ENCODE measurements around the gene NELL2.

The NELL2 gene

GRCh38 chr12:44626883-44627282, 249.2 kb downstream of the NELL2 start:
- H3K79me1 ChIP-seq (ENCODE audit: low read length), result no peaks in the 10 kb centered on the region
- WGBS (ENCODE audit: extremely low coverage, insufficient coverage, insufficient read length), result no CpG with 5 or more reads among the region's 2 CpGs
- no peak overlapping the region for H4K12ac ChIP-seq (ENCODE audit: low read depth, low read length)
- no peak overlapping the region for H2BK12ac ChIP-seq (ENCODE audit: low read length)
- H3K4ac ChIP-seq (ENCODE audit: low read depth, low read length), result no peak overlapping the region
- no peak overlapping the region for H2AK5ac ChIP-seq (ENCODE audit: low read length)
- H3K9me3 ChIP-seq (ENCODE audit: insufficient read depth, low read depth, low read length), result no peaks in the 10 kb centered on the region
- H3K27ac ChIP-seq (ENCODE audit: low read depth, low read length), result no peak overlapping the region
- no peaks in the 10 kb centered on the region for H3K79me2 ChIP-seq (ENCODE audit: control insufficient read depth, insufficient read depth, low read length, poor library complexity)
- H2BK120ac ChIP-seq (ENCODE audit: insufficient read depth, low read length, poor library complexity), result no peak overlapping the region
- H3K18ac ChIP-seq (ENCODE audit: low read length), result no peak overlapping the region
- DNase-seq, result no peak
- no peaks in the 10 kb centered on the region for H3K36me3 ChIP-seq (ENCODE audit: control insufficient read depth in 1 of 2, insufficient read depth in 2 of 2, low read length in 2 of 2)
- H3K9ac ChIP-seq (ENCODE audit: low read length), result no peak overlapping the region
- H4K91ac ChIP-seq (ENCODE audit: low read depth, low read length), result no peak overlapping the region
- no peak overlapping the region for H3K4me2 ChIP-seq (ENCODE audit: low read length)
- no peak overlapping the region for H4K8ac ChIP-seq (ENCODE audit: low read depth, low read length)
- no peak overlapping the region for H3K14ac ChIP-seq (ENCODE audit: low read length)
- H2AFZ ChIP-seq (ENCODE audit: insufficient read depth, low read length, poor library complexity), result no peak overlapping the region
- no peaks in the 10 kb centered on the region for H3K27me3 ChIP-seq (ENCODE audit: insufficient read depth, low read length)
- H3K4me1 ChIP-seq (ENCODE audit: control insufficient read depth in 1 of 2, insufficient read depth in 2 of 2, low read length in 2 of 2), result no peaks in the 10 kb centered on the region
- no peak overlapping the region for H2BK5ac ChIP-seq (ENCODE audit: low read depth, low read length, poor library complexity)
- no peak overlapping the region for H3K23ac ChIP-seq (ENCODE audit: low read length)
- no peak overlapping the region for H3K4me3 ChIP-seq (ENCODE audit: low read depth, low read length)

- Histone ChIP-seq H3K23ac (ENCODE audit: low read length) (no peak overlapping the region), H3K4me1 (ENCODE audit: control insufficient read depth in 1 of 2, insufficient read depth in 2 of 2, low read length in 2 of 2) (no peaks in the 10 kb centered on the region), H2BK12ac (ENCODE audit: low read length) (no peak overlapping the region), H3K9me3 (ENCODE audit: insufficient read depth, low read depth, low read length) (no peaks in the 10 kb centered on the region), H4K91ac (ENCODE audit: low read depth, low read length) (no peak overlapping the region), H3K27ac (ENCODE audit: low read depth, low read length) (no peak overlapping the region), H2AFZ (ENCODE audit: insufficient read depth, low read length, poor library complexity) (no peak overlapping the region), H4K12ac (ENCODE audit: low read depth, low read length) (no peak overlapping the region), H2AK5ac (ENCODE audit: low read length) (no peak overlapping the region), H3K4me3 (ENCODE audit: low read depth, low read length) (no peak overlapping the region), H3K36me3 (ENCODE audit: control insufficient read depth in 1 of 2, insufficient read depth in 2 of 2, low read length in 2 of 2) (no peaks in the 10 kb centered on the region), H3K4me2 (ENCODE audit: low read length) (no peak overlapping the region), H3K79me1 (ENCODE audit: low read length) (no peaks in the 10 kb centered on the region), H3K27me3 (ENCODE audit: insufficient read depth, low read length) (no peaks in the 10 kb centered on the region), H2BK5ac (ENCODE audit: low read depth, low read length, poor library complexity) (no peak overlapping the region), H3K9ac (ENCODE audit: low read length) (no peak overlapping the region), H3K14ac (ENCODE audit: low read length) (no peak overlapping the region), H3K18ac (ENCODE audit: low read length) (no peak overlapping the region), H3K79me2 (ENCODE audit: control insufficient read depth, insufficient read depth, low read length, poor library complexity) (no peaks in the 10 kb centered on the region), H3K4ac (ENCODE audit: low read depth, low read length) (no peak overlapping the region), H2BK120ac (ENCODE audit: insufficient read depth, low read length, poor library complexity) (no peak overlapping the region), H4K8ac (ENCODE audit: low read depth, low read length) (no peak overlapping the region)
- no CpG with 5 or more reads among the region's 5 CpGs for WGBS (ENCODE audit: extremely low coverage, insufficient coverage, insufficient read length)
- no peak for DNase-seq
These were observed 257.2 kb downstream of the NELL2 start for GRCh38 chr12:44618946-44619345.

GRCh38 chr12:44616402-44616801, 259.7 kb downstream of the NELL2 start:
- no peak overlapping the region for H2BK12ac ChIP-seq (ENCODE audit: low read length)
- no peak overlapping the region for H3K27ac ChIP-seq (ENCODE audit: low read depth, low read length)
- no CpG with 5 or more reads among the region's 3 CpGs for WGBS (ENCODE audit: extremely low coverage, insufficient coverage, insufficient read length)
- H2BK5ac ChIP-seq (ENCODE audit: low read depth, low read length, poor library complexity), result no peak overlapping the region
- no peak overlapping the region for H2BK120ac ChIP-seq (ENCODE audit: insufficient read depth, low read length, poor library complexity)
- H3K79me1 ChIP-seq (ENCODE audit: low read length), result no peaks in the 10 kb centered on the region
- no peak overlapping the region for H2AK5ac ChIP-seq (ENCODE audit: low read length)
- H3K18ac ChIP-seq (ENCODE audit: low read length), result no peak overlapping the region
- H4K12ac ChIP-seq (ENCODE audit: low read depth, low read length), result no peak overlapping the region
- H4K8ac ChIP-seq (ENCODE audit: low read depth, low read length), result no peak overlapping the region
- no peak overlapping the region for H3K9ac ChIP-seq (ENCODE audit: low read length)
- H3K4me2 ChIP-seq (ENCODE audit: low read length), result no peak overlapping the region
- no peaks in the 10 kb centered on the region for H3K79me2 ChIP-seq (ENCODE audit: control insufficient read depth, insufficient read depth, low read length, poor library complexity)
- no peak for DNase-seq
- H3K4me3 ChIP-seq (ENCODE audit: low read depth, low read length), result no peak overlapping the region
- H3K9me3 ChIP-seq (ENCODE audit: insufficient read depth, low read depth, low read length), result no peaks in the 10 kb centered on the region
- no peak overlapping the region for H3K14ac ChIP-seq (ENCODE audit: low read length)
- H4K91ac ChIP-seq (ENCODE audit: low read depth, low read length), result no peak overlapping the region
- no peaks in the 10 kb centered on the region for H3K4me1 ChIP-seq (ENCODE audit: control insufficient read depth in 1 of 2, insufficient read depth in 2 of 2, low read length in 2 of 2)
- no peak overlapping the region for H3K23ac ChIP-seq (ENCODE audit: low read length)
- no peaks in the 10 kb centered on the region for H3K36me3 ChIP-seq (ENCODE audit: control insufficient read depth in 1 of 2, insufficient read depth in 2 of 2, low read length in 2 of 2)
- no peak overlapping the region for H2AFZ ChIP-seq (ENCODE audit: insufficient read depth, low read length, poor library complexity)
- no peaks in the 10 kb centered on the region for H3K27me3 ChIP-seq (ENCODE audit: insufficient read depth, low read length)
- H3K4ac ChIP-seq (ENCODE audit: low read depth, low read length), result no peak overlapping the region

- Histone ChIP-seq H3K4me3 (ENCODE audit: low read depth, low read length) (no peak overlapping the region), H2AK5ac (ENCODE audit: low read length) (no peak overlapping the region), H2BK120ac (ENCODE audit: insufficient read depth, low read length, poor library complexity) (no peak overlapping the region), H4K8ac (ENCODE audit: low read depth, low read length) (no peak overlapping the region), H3K14ac (ENCODE audit: low read length) (no peak overlapping the region), H3K4me1 (ENCODE audit: control insufficient read depth in 1 of 2, insufficient read depth in 2 of 2, low read length in 2 of 2) (no peaks in the 10 kb centered on the region), H2BK5ac (ENCODE audit: low read depth, low read length, poor library complexity) (no peak overlapping the region), H3K36me3 (ENCODE audit: control insufficient read depth in 1 of 2, insufficient read depth in 2 of 2, low read length in 2 of 2) (no peaks in the 10 kb centered on the region), H2BK12ac (ENCODE audit: low read length) (no peak overlapping the region), H3K4ac (ENCODE audit: low read depth, low read length) (no peak overlapping the region), H4K12ac (ENCODE audit: low read depth, low read length) (no peak overlapping the region), H3K9me3 (ENCODE audit: insufficient read depth, low read depth, low read length) (no peaks in the 10 kb centered on the region), H4K91ac (ENCODE audit: low read depth, low read length) (no peak overlapping the region), H3K27ac (ENCODE audit: low read depth, low read length) (no peak overlapping the region), H3K23ac (ENCODE audit: low read length) (no peak overlapping the region), H3K9ac (ENCODE audit: low read length) (no peak overlapping the region), H3K4me2 (ENCODE audit: low read length) (no peak overlapping the region), H2AFZ (ENCODE audit: insufficient read depth, low read length, poor library complexity) (no peak overlapping the region), H3K79me1 (ENCODE audit: low read length) (no peaks in the 10 kb centered on the region), H3K79me2 (ENCODE audit: control insufficient read depth, insufficient read depth, low read length, poor library complexity) (no peaks in the 10 kb centered on the region), H3K18ac (ENCODE audit: low read length) (no peak overlapping the region), H3K27me3 (ENCODE audit: insufficient read depth, low read length) (no peaks in the 10 kb centered on the region)
- no peak for DNase-seq
- no CpG with 5 or more reads among the region's 1 CpG for WGBS (ENCODE audit: extremely low coverage, insufficient coverage, insufficient read length)
These were observed 264.6 kb downstream of the NELL2 start for GRCh38 chr12:44611538-44611937.

Measured in trophoblast cell (in vitro differentiated cells and primary cell).